ENCODE data around the gene CDKAL1.

CDKAL1 gene

DNA sequence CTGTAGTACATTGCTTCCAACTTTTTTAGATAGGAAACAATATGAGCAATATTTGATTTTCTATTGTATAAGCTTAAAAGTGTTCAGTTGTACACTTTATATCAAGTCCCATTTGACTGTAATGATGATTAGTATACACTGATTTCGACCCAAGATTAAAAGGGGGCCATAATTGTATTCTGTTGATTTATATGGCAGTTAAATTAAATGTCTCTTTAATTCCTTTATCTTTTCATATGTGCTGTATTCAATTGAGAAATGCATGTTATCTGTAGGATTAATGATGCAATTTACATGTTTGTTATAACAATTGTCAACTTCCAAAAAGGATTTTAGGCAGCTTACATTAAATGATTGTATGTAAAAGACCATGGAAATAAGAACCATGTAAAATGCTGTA lies 317.5 kb downstream of the CDKAL1 start:
- no peak for DNase-seq (ENCODE audit: low spot score)
- no peak for TF ChIP-seq CTCF (IDR thresholded peaks at IDR 0.05; ENCODE audit: borderline replicate concordance, control extremely low read depth, extremely low read depth, insufficient read depth, missing control alignments)
- in situ Hi-C loops (cut with MboI; ENCODE audit: low sequenced_read_pairs, unreplicated experiment): loop anchor here (25.0 kb wide), 1 partner anchor 736 kb away; the partner anchor contains the start of gene SOX4

- no peak for TF ChIP-seq CTCF (IDR thresholded peaks at IDR 0.05; ENCODE audit: borderline replicate concordance, control extremely low read depth, extremely low read depth, insufficient read depth, missing control alignments)
- in situ Hi-C loops (cut with MboI; ENCODE audit: low sequenced_read_pairs, unreplicated experiment): loop anchor here (25.0 kb wide), 1 partner anchor 733 kb away; the partner anchor contains the start of gene SOX4
- DNase-seq (ENCODE audit: low spot score): no peak
Observed at GRCh38 chr6:20853828-20854227, 319.6 kb downstream of the CDKAL1 start.

DNA sequence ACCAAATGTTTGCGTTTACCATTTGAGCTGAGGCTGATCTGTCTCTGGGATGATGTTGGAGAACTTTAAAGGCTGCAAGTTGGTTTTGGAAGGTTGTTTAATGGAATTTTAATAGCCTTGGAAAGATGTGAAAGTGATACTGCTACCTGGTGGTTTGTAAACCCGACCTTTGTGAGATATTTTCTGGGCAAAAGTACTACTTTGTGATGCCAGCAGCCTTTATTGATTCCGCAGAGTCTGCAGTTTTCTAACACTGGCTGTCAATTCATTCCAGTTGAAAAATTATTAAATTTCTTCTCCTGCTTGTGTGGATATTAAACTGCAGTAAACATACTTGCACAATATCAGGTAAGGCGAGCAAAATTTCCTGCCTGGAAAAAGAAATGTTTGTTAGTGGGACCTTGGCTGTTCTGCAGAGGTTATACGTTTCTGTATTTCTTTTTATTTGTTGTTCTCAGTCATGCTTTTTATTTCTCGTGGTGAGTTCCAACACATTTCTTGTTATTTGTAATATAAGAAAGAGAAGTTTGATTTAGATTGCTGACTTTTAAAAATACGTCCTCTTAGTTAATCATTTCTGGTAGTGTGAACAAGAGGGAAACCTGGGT lies 322.5 kb downstream of the CDKAL1 start:
- in situ Hi-C loops (cut with MboI; ENCODE audit: low sequenced_read_pairs, unreplicated experiment): loop anchor here (25.0 kb wide), 1 partner anchor 731 kb away; the partner anchor contains the start of gene SOX4
- DNase-seq (ENCODE audit: low spot score): no peak
- no peak for TF ChIP-seq CTCF (IDR thresholded peaks at IDR 0.05; ENCODE audit: borderline replicate concordance, control extremely low read depth, extremely low read depth, insufficient read depth, missing control alignments)

DNA sequence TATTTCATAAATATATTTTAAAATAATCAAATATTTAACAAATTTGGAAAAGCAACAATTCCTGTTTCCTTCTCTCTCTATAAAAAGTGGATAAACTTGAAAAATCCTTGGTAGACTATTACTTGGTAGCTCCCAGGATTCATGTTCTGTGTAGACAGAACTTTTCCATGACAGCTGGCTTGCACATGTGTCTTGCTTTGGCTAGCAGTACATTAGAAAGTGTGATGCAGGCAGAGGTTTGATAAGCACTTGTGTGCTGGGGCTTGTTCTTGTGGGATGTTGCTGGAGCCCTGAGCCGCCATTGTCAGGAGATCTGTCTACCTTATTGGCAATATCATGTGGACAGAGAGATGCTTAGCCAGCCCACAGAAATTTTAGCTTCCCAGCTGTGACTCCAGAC lies 327.2 kb downstream of the CDKAL1 start:
- in situ Hi-C loops (cut with MboI; ENCODE audit: low sequenced_read_pairs, unreplicated experiment): loop anchor here (25.0 kb wide), 1 partner anchor 726 kb away; the partner anchor contains the start of gene SOX4
- DNase-seq (ENCODE audit: low spot score): no peak
- TF ChIP-seq CTCF (IDR thresholded peaks at IDR 0.05; ENCODE audit: borderline replicate concordance, control extremely low read depth, extremely low read depth, insufficient read depth, missing control alignments): no peak

GRCh38 chr6:20866036-20866435 lies 331.8 kb downstream of the CDKAL1 start:
- no peak for TF ChIP-seq CTCF (IDR thresholded peaks at IDR 0.05; ENCODE audit: borderline replicate concordance, control extremely low read depth, extremely low read depth, insufficient read depth, missing control alignments)
- in situ Hi-C loops (cut with MboI; ENCODE audit: low sequenced_read_pairs, unreplicated experiment): loop anchor here (25.0 kb wide), 1 partner anchor 721 kb away; the partner anchor contains the start of gene SOX4
- no peak for DNase-seq (ENCODE audit: low spot score)

- in situ Hi-C loops (cut with MboI; ENCODE audit: low sequenced_read_pairs, unreplicated experiment): loop anchor here (25.0 kb wide), 1 partner anchor 720 kb away; the partner anchor contains the start of gene SOX4
- no peak for TF ChIP-seq CTCF (IDR thresholded peaks at IDR 0.05; ENCODE audit: borderline replicate concordance, control extremely low read depth, extremely low read depth, insufficient read depth, missing control alignments)
- DNase-seq (ENCODE audit: low spot score): no peak
Observed at GRCh38 chr6:20866935-20867703, 332.9 kb downstream of the CDKAL1 start.
